HK-2 (cell line): ENCODE data around the gene TMEM51.

ENCODE experiments used
- DNase-seq: peaks from one replicate; pipeline ENCODE4 v3.0.0-alpha.2; 2018; ENCODE audit not compliant: unreplicated experiment

TMEM51 gene

GRCh38 chr1:15196807-15197530 lies 43.4 kb downstream of the TMEM51 start:
- DNase-seq, result no peak

- no peak for DNase-seq
Measured at GRCh38 chr1:15197591-15198447, 44.3 kb downstream of the TMEM51 start.

GRCh38 chr1:15198684-15199083 lies 45.1 kb downstream of the TMEM51 start:
- no peak for DNase-seq

- no peak for DNase-seq
Measured at GRCh38 chr1:15201221-15201620, 47.7 kb downstream of the TMEM51 start.

- DNase-seq, result peak; percentile 53
Measured at GRCh38 chr1:15201849-15202551, 48.5 kb downstream of the TMEM51 start.

- no peak for DNase-seq
Measured at GRCh38 chr1:15204931-15205330, 51.4 kb downstream of the TMEM51 start.

GRCh38 chr1:15205586-15206346 lies 52.2 kb downstream of the TMEM51 start:
- no peak for DNase-seq

GRCh38 chr1:15206418-15207030 lies 53.0 kb downstream of the TMEM51 start:
- DNase-seq, result no peak

GRCh38 chr1:15207031-15207828 lies 53.7 kb downstream of the TMEM51 start:
- DNase-seq, result no peak

- no peak for DNase-seq
Measured at GRCh38 chr1:15207829-15208429, 54.4 kb downstream of the TMEM51 start.

- DNase-seq, result no peak
Measured at GRCh38 chr1:15210651-15211375, 57.3 kb downstream of the TMEM51 start.

- no peak for DNase-seq
Measured at GRCh38 chr1:15211424-15211823, 57.9 kb downstream of the TMEM51 start.

GRCh38 chr1:15212216-15212953 lies 58.8 kb downstream of the TMEM51 start:
- DNase-seq, result no peak

GRCh38 chr1:15212954-15213291 lies 59.4 kb downstream of the TMEM51 start:
- DNase-seq, result no peak

GRCh38 chr1:15213341-15213821 lies 59.8 kb downstream of the TMEM51 start:
- no peak for DNase-seq

- no peak for DNase-seq
Measured at GRCh38 chr1:15214527-15214926, 61.0 kb downstream of the TMEM51 start.

GRCh38 chr1:15215116-15215515 lies 61.6 kb downstream of the TMEM51 start:
- DNase-seq, result no peak

GRCh38 chr1:15217654-15218053 lies 64.1 kb downstream of the TMEM51 start:
- no peak for DNase-seq
